GM18526 (cell line): ENCODE measurements around the gene OR4C5.
"Not testable (repeated sequence)": the region's sequence is repeated elsewhere in the genome, so short reads cannot be mapped to it uniquely, and the experiment has no call there.

Experiments
- POLR2A ChIP-seq: IDR thresholded peaks from 3 replicates; pipeline ENCODE4 v1.6.1; 2011; ENCODE audit not compliant: insufficient read length; ENCODE audit errors: extremely low read depth

Gene OR4C5

GRCh38 chr11:48366365-48366764, at the start of gene OR4C5:
Gene OR4C5, minus strand, starts transcription at chr11:48366465. Its CDS starts 0 bp downstream, at chr11:48366465.
- no peak for TF ChIP-seq POLR2A

- no peak for TF ChIP-seq POLR2A
Measured at GRCh38 chr11:48384670-48385069, 18.4 kb upstream of the OR4C5 start.

- TF ChIP-seq POLR2A: no peak
Measured at GRCh38 chr11:48354677-48355076, 11.6 kb downstream of the OR4C5 start.

- TF ChIP-seq POLR2A: no peak
Measured at GRCh38 chr11:48354013-48354412, 12.3 kb downstream of the OR4C5 start.

GRCh38 chr11:48341466-48341865, 24.8 kb downstream of the OR4C5 start:
- TF ChIP-seq POLR2A: no peak

- TF ChIP-seq POLR2A: not testable (repeated sequence)
Measured at GRCh38 chr11:48324620-48325019, 41.6 kb downstream of the OR4C5 start, which contains the start of gene OR4C3. Gene OR4C3, plus strand, starts transcription at chr11:48324920. Its CDS starts 102 bp downstream, at chr11:48325022.
